Gastroesophageal sphincter (tissue), 4 donors: ENCODE measurements around the gene CDR2. TPM values are rescaled to one million over a fixed set of nuclear protein-coding genes. Genes with fewer than 3 reads are reported as not detected.

Source experiments
- ATAC-seq: fragments of 150-250 bp; one replicate; pipeline ENCODE4 v1.9.1; 2016; ENCODE audit warnings: mild to moderate bottlenecking, moderate library complexity
- H3K27ac ChIP-seq, 4 donors: fragments of 200-600 bp; sonication (generic) in 3 of 4; 1 replicate in 3 of 4; 2 replicates in 1 of 4; pipeline ENCODE4 v1.5.1; 2016 to 2019
- H3K27me3 ChIP-seq: fragments of 200-600 bp; sonication (generic); one replicate; pipeline ENCODE4 v1.5.1; 2019
- H3K36me3 ChIP-seq, 2 donors: fragments of 200-600 bp; sonication (generic); one replicate each; pipeline ENCODE4 v1.5.1; 2019; ENCODE audit warnings: control low read depth in 1 of 2
- H3K4me1 ChIP-seq, 3 donors: fragments of 200-600 bp; sonication (generic); 1 replicate in 2 of 3; 2 replicates in 1 of 3; pipeline ENCODE4 v1.5.1; 2016 to 2019; ENCODE audit warnings: control low read depth in 2 of 3
- H3K4me3 ChIP-seq, 2 donors: fragments of 200-600 bp; sonication (generic); one replicate each; pipeline ENCODE4 v1.5.1; 2019; ENCODE audit warnings: mild to moderate bottlenecking in 1 of 2, moderate library complexity in 1 of 2
- H3K9me3 ChIP-seq, 3 donors: fragments of 200-600 bp; sonication (generic); one replicate each; pipeline ENCODE4 v1.5.1; 2017 to 2019; ENCODE audit warnings: control low read depth in 2 of 3
- CTCF ChIP-seq, 4 experiments: fragments of 200-600 bp in 2 of 4; fragments of 450-650 bp in 2 of 4; sonication (generic) in 1 of 4; IDR thresholded peaks; one replicate each; pipeline ENCODE4 v1.5.1; 2017 to 2019; ENCODE audit warnings: antibody characterized with exemption in 4 of 4, mild to moderate bottlenecking in 2 of 4, moderate library complexity in 2 of 4
- EP300 ChIP-seq: sonication (generic); formaldehyde crosslinking; IDR thresholded peaks from one replicate; pipeline ENCODE4 v1.6.1; 2017; ENCODE audit warnings: antibody characterized with exemption, mild to moderate bottlenecking
- POLR2A ChIP-seq, 2 donors: fragments of 450-650 bp; IDR thresholded peaks; one replicate each; pipeline ENCODE4 v1.6.1; 2017; ENCODE audit warnings: antibody characterized with exemption in 2 of 2, mild to moderate bottlenecking in 2 of 2, moderate library complexity in 1 of 2
- POLR2AphosphoS5 ChIP-seq: sonication (generic); formaldehyde crosslinking; IDR thresholded peaks from one replicate; pipeline ENCODE4 v1.6.1; 2017; ENCODE audit warnings: antibody characterized with exemption
- WGBS, 2 donors: methylation state at CpG; one replicate each; pipeline ENCODE4 v1.1.5; 2018; ENCODE audit warnings: low coverage in 1 of 2; 5-methylcytosine and 5-hydroxymethylcytosine counted together
- total RNA-seq, 4 donors: library from RNA; depleted of rRNA; stranded (reverse); fragments of >200 nt; gene quantifications; one replicate each; pipeline ENCODE4 v1.1.0, GENCODE V29; 2016

CDR2 gene
- total RNA-seq, 4 donors from 2014 or later = 36.1 to 48.3 (median 41.7) TPM

DNA sequence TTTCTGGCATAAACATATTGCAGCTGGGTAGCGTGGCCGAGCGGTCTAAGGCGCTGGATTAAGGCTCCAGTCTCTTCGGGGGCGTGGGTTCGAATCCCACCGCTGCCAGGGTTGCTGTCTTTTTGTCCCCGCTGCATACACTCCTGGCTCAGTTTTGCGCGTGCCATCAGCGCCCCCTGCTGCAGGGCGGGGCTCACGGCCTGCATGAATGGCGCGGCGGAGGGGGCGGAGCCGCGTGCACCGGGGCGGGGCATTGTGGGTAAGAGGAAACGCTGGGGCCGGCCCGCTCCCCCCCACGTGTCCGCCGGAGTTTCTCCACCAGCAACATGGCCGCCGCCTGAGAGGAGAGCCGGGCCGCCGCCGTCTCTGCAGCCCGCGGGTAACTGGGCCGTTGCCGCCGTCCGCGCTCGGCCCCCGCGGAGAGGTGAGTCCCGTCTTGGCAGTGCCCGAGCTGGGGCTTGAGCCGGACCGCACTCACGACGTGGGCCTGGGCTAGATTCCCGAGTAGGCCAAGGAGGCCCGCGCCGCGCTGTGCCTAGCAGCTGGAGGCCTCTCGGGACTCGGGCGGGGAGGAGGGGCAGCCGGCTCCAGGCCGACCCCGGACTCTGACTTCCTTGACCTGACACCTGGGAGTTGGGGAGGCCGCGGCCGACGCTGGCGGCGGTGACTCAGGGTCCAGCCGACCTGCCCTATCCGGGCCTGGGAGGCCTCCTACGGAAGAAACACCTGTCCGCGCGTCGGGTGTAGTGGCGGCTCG is 77.1 kb downstream of the CDR2 start, which contains the start of gene POLR3E:
Gene POLR3E (plus strand): TSS at position 296 of the 757 bp plus-strand sequence. CDS start 5,560 bp downstream, outside the sequence.
- H3K9me3 ChIP-seq = no peaks in the 10 kb centered on the region
- no peaks in the 10 kb centered on the region for H3K27me3 ChIP-seq
- H3K4me1 ChIP-seq = peaks cover 0 to 39% (median 5%) of the 10 kb centered on the region in 3 donors
- WGBS, 2 donors = 0% methylated on average over 5 to 17 of the region's 76 CpGs
- H3K36me3 ChIP-seq = peaks cover 0 to 6% of the 10 kb centered on the region in 2 donors
- TF ChIP-seq POLR2AphosphoS5 (peak; percentile 82), POLR2A (IDR thresholded peaks at IDR 0.05) (peak; percentile 16 to 37), CTCF (IDR thresholded peaks at IDR 0.05) (peak; percentile 70 to 96 (median 96)), EP300 (no peak)
- peak within 1 kb of the TSS; percentile 85 to 97 (median 96) for H3K27ac ChIP-seq
- peak; percentile 95 for ATAC-seq
- H3K4me3 ChIP-seq = peak within 1 kb of the TSS; percentile 91 to 94

GRCh38 chr16:22296225-22297113 is 78.0 kb downstream of the CDR2 start:
- peak overlapping the region; percentile 61 to 94 for H3K4me3 ChIP-seq
- H3K4me1 ChIP-seq = peaks cover 0 to 39% (median 5%) of the 10 kb centered on the region in 3 donors
- TF ChIP-seq POLR2A (IDR thresholded peaks at IDR 0.05) (no peak), POLR2AphosphoS5 (no peak), CTCF (IDR thresholded peaks at IDR 0.05) (no peak), EP300 (no peak)
- peak overlapping the region in 3 of 4 donors; percentile 7 to 97 (median 53) for H3K27ac ChIP-seq
- H3K9me3 ChIP-seq = no peaks in the 10 kb centered on the region
- no peaks in the 10 kb centered on the region for H3K36me3 ChIP-seq
- H3K27me3 ChIP-seq = no peaks in the 10 kb centered on the region
- ATAC-seq = no peak
- 1 to 3% methylated on average over 17 of the region's 17 CpGs for WGBS, 2 donors

Other genes starting within 250 kb of the CDR2 start
- gene SDR42E2, start 212.1 kb downstream of the CDR2 start, total RNA-seq = not detected
- 10 to 100 TPM; 31.3 to 38.9 (median 34.8) TPM for gene EEF2K, start 168.3 kb downstream of the CDR2 start, total RNA-seq
- gene POLR3E, start 77.2 kb downstream of the CDR2 start, total RNA-seq = 10 to 100 TPM; 34.9 to 55.4 (median 48.3) TPM
- 100 to 1,000 TPM in 2 of 4 donors, 10 to 100 TPM in 2; 42.2 to 344 (median 102) TPM for gene NPIPB5, start 136.3 kb upstream of the CDR2 start, total RNA-seq